ENCODE data around the gene GLYR1. TPM values are rescaled to one million over a fixed set of nuclear protein-coding genes. Genes with fewer than 3 reads are reported as not detected.

The GLYR1 gene
- polyA plus RNA-seq, 2 donors, result 34.3 to 35.6 TPM

GRCh38 chr16:4890686-4891085 is 43.6 kb upstream of the GLYR1 start:
- H3K27ac ChIP-seq (ENCODE audit: low read depth in 2 of 2, low read length in 1 of 2), result no peak overlapping the region

GRCh38 chr16:4890026-4890425 is 42.9 kb upstream of the GLYR1 start:
- WGBS, 2 donors, result 84 to 93% methylated on average over 11 of the region's 11 CpGs

More at GRCh38 chr16:4890686-4891085, 43.6 kb upstream of the GLYR1 start:
- Histone ChIP-seq H3K4me3 (ENCODE audit: low read depth in 1 of 2, low read length in 2 of 2) (no peak overlapping the region), H3K36me3 (ENCODE audit: control insufficient read depth in 2 of 2, insufficient read depth in 2 of 2, low read length in 1 of 2) (peaks cover 38 to 75% of the 10 kb centered on the region in 2 donors), H3K27me3 (ENCODE audit: control insufficient read depth in 1 of 2, insufficient read depth in 2 of 2, low read length in 2 of 2) (no peaks in the 10 kb centered on the region), H3K9me3 (ENCODE audit: control insufficient read depth in 2 of 2, insufficient read depth in 1 of 2, low read depth in 1 of 2, low read length in 1 of 2) (no peaks in the 10 kb centered on the region), H3K4me1 (ENCODE audit: control insufficient read depth in 2 of 2, insufficient read depth in 2 of 2, low read length in 1 of 2) (no peaks in the 10 kb centered on the region)
- 93 to 96% methylated on average over 16 of the region's 16 CpGs for WGBS, 2 donors

GRCh38 chr16:4888428-4889135 is 41.5 kb upstream of the GLYR1 start:
- H3K36me3 ChIP-seq (ENCODE audit: control insufficient read depth in 2 of 2, insufficient read depth in 2 of 2, low read length in 1 of 2), result peaks cover 46 to 75% of the 10 kb centered on the region in 2 donors
- H3K27me3 ChIP-seq (ENCODE audit: control insufficient read depth in 1 of 2, insufficient read depth in 2 of 2, low read length in 2 of 2), result no peaks in the 10 kb centered on the region
- WGBS, 2 donors, result 77 to 85% methylated on average over 9 of the region's 9 CpGs
- H3K27ac ChIP-seq (ENCODE audit: low read depth in 2 of 2, low read length in 1 of 2), result no peak overlapping the region
- H3K9me3 ChIP-seq (ENCODE audit: control insufficient read depth in 2 of 2, insufficient read depth in 1 of 2, low read depth in 1 of 2, low read length in 1 of 2), result peaks cover 0 to 3% of the 10 kb centered on the region in 2 donors
- H3K4me1 ChIP-seq (ENCODE audit: control insufficient read depth in 2 of 2, insufficient read depth in 2 of 2, low read length in 1 of 2), result no peaks in the 10 kb centered on the region
- no peak overlapping the region for H3K4me3 ChIP-seq (ENCODE audit: low read depth in 1 of 2, low read length in 2 of 2)

More at GRCh38 chr16:4890026-4890425, 42.9 kb upstream of the GLYR1 start:
- Histone ChIP-seq H3K27me3 (ENCODE audit: control insufficient read depth in 1 of 2, insufficient read depth in 2 of 2, low read length in 2 of 2) (no peaks in the 10 kb centered on the region), H3K9me3 (ENCODE audit: control insufficient read depth in 2 of 2, insufficient read depth in 1 of 2, low read depth in 1 of 2, low read length in 1 of 2) (no peaks in the 10 kb centered on the region), H3K4me1 (ENCODE audit: control insufficient read depth in 2 of 2, insufficient read depth in 2 of 2, low read length in 1 of 2) (no peaks in the 10 kb centered on the region), H3K36me3 (ENCODE audit: control insufficient read depth in 2 of 2, insufficient read depth in 2 of 2, low read length in 1 of 2) (peaks cover 39 to 75% of the 10 kb centered on the region in 2 donors), H3K4me3 (ENCODE audit: low read depth in 1 of 2, low read length in 2 of 2) (no peak overlapping the region), H3K27ac (ENCODE audit: low read depth in 2 of 2, low read length in 1 of 2) (no peak overlapping the region)

- H3K27ac ChIP-seq (ENCODE audit: low read depth in 2 of 2, low read length in 1 of 2), result no peak overlapping the region
- peaks cover 47 to 73% of the 10 kb centered on the region in 2 donors for H3K36me3 ChIP-seq (ENCODE audit: control insufficient read depth in 2 of 2, insufficient read depth in 2 of 2, low read length in 1 of 2)
- no peak overlapping the region for H3K4me3 ChIP-seq (ENCODE audit: low read depth in 1 of 2, low read length in 2 of 2)
- H3K27me3 ChIP-seq (ENCODE audit: control insufficient read depth in 1 of 2, insufficient read depth in 2 of 2, low read length in 2 of 2), result no peaks in the 10 kb centered on the region
- H3K9me3 ChIP-seq (ENCODE audit: control insufficient read depth in 2 of 2, insufficient read depth in 1 of 2, low read depth in 1 of 2, low read length in 1 of 2), result peaks cover 0 to 3% of the 10 kb centered on the region in 2 donors
- 97 to 98% methylated on average over 5 of the region's 5 CpGs for WGBS, 2 donors
- no peaks in the 10 kb centered on the region for H3K4me1 ChIP-seq (ENCODE audit: control insufficient read depth in 2 of 2, insufficient read depth in 2 of 2, low read length in 1 of 2)
These were observed 39.1 kb upstream of the GLYR1 start for GRCh38 chr16:4886151-4886550.

- Histone ChIP-seq H3K27ac (ENCODE audit: low read depth in 2 of 2, low read length in 1 of 2) (no peak overlapping the region), H3K4me1 (ENCODE audit: control insufficient read depth in 2 of 2, insufficient read depth in 2 of 2, low read length in 1 of 2) (no peaks in the 10 kb centered on the region), H3K4me3 (ENCODE audit: low read depth in 1 of 2, low read length in 2 of 2) (no peak overlapping the region), H3K27me3 (ENCODE audit: control insufficient read depth in 1 of 2, insufficient read depth in 2 of 2, low read length in 2 of 2) (no peaks in the 10 kb centered on the region), H3K9me3 (ENCODE audit: control insufficient read depth in 2 of 2, insufficient read depth in 1 of 2, low read depth in 1 of 2, low read length in 1 of 2) (peaks cover 0 to 3% of the 10 kb centered on the region in 2 donors), H3K36me3 (ENCODE audit: control insufficient read depth in 2 of 2, insufficient read depth in 2 of 2, low read length in 1 of 2) (peaks cover 47 to 73% of the 10 kb centered on the region in 2 donors)
- 94 to 95% methylated on average over 45 of the region's 45 CpGs for WGBS, 2 donors
These were observed 38.1 kb upstream of the GLYR1 start for GRCh38 chr16:4884972-4885874.

GRCh38 chr16:4884209-4884608 is 37.1 kb upstream of the GLYR1 start:
- no peaks in the 10 kb centered on the region for H3K4me1 ChIP-seq (ENCODE audit: control insufficient read depth in 2 of 2, insufficient read depth in 2 of 2, low read length in 1 of 2)
- no peak overlapping the region for H3K27ac ChIP-seq (ENCODE audit: low read depth in 2 of 2, low read length in 1 of 2)
- no peak overlapping the region for H3K4me3 ChIP-seq (ENCODE audit: low read depth in 1 of 2, low read length in 2 of 2)
- H3K36me3 ChIP-seq (ENCODE audit: control insufficient read depth in 2 of 2, insufficient read depth in 2 of 2, low read length in 1 of 2), result peaks cover 48 to 75% of the 10 kb centered on the region in 2 donors
- H3K27me3 ChIP-seq (ENCODE audit: control insufficient read depth in 1 of 2, insufficient read depth in 2 of 2, low read length in 2 of 2), result no peaks in the 10 kb centered on the region
- 93 to 96% methylated on average over 34 of the region's 34 CpGs for WGBS, 2 donors
- H3K9me3 ChIP-seq (ENCODE audit: control insufficient read depth in 2 of 2, insufficient read depth in 1 of 2, low read depth in 1 of 2, low read length in 1 of 2), result peaks cover 0 to 3% of the 10 kb centered on the region in 2 donors

GRCh38 chr16:4883501-4883900 is 36.4 kb upstream of the GLYR1 start:
- no peak overlapping the region for H3K4me3 ChIP-seq (ENCODE audit: low read depth in 1 of 2, low read length in 2 of 2)
- H3K27me3 ChIP-seq (ENCODE audit: control insufficient read depth in 1 of 2, insufficient read depth in 2 of 2, low read length in 2 of 2), result no peaks in the 10 kb centered on the region
- no peaks in the 10 kb centered on the region for H3K4me1 ChIP-seq (ENCODE audit: control insufficient read depth in 2 of 2, insufficient read depth in 2 of 2, low read length in 1 of 2)
- H3K27ac ChIP-seq (ENCODE audit: low read depth in 2 of 2, low read length in 1 of 2), result no peak overlapping the region
- H3K9me3 ChIP-seq (ENCODE audit: control insufficient read depth in 2 of 2, insufficient read depth in 1 of 2, low read depth in 1 of 2, low read length in 1 of 2), result peaks cover 0 to 3% of the 10 kb centered on the region in 2 donors
- 94 to 96% methylated on average over 25 of the region's 25 CpGs for WGBS, 2 donors
- peaks cover 48 to 78% of the 10 kb centered on the region in 2 donors for H3K36me3 ChIP-seq (ENCODE audit: control insufficient read depth in 2 of 2, insufficient read depth in 2 of 2, low read length in 1 of 2)

GRCh38 chr16:4882633-4883285 is 35.7 kb upstream of the GLYR1 start:
- Histone ChIP-seq H3K4me1 (ENCODE audit: control insufficient read depth in 2 of 2, insufficient read depth in 2 of 2, low read length in 1 of 2) (no peaks in the 10 kb centered on the region), H3K27ac (ENCODE audit: low read depth in 2 of 2, low read length in 1 of 2) (peak overlapping the region in 1 of 2 donors; percentile 19), H3K36me3 (ENCODE audit: control insufficient read depth in 2 of 2, insufficient read depth in 2 of 2, low read length in 1 of 2) (peaks cover 50 to 78% of the 10 kb centered on the region in 2 donors), H3K9me3 (ENCODE audit: control insufficient read depth in 2 of 2, insufficient read depth in 1 of 2, low read depth in 1 of 2, low read length in 1 of 2) (peaks cover 0 to 3% of the 10 kb centered on the region in 2 donors), H3K27me3 (ENCODE audit: control insufficient read depth in 1 of 2, insufficient read depth in 2 of 2, low read length in 2 of 2) (no peaks in the 10 kb centered on the region), H3K4me3 (ENCODE audit: low read depth in 1 of 2, low read length in 2 of 2) (no peak overlapping the region)
- 69 to 72% methylated on average over 11 of the region's 11 CpGs for WGBS, 2 donors

GRCh38 chr16:4882000-4882632 is 35.0 kb upstream of the GLYR1 start:
- H3K4me1 ChIP-seq (ENCODE audit: control insufficient read depth in 2 of 2, insufficient read depth in 2 of 2, low read length in 1 of 2), result no peaks in the 10 kb centered on the region
- no peak overlapping the region for H3K27ac ChIP-seq (ENCODE audit: low read depth in 2 of 2, low read length in 1 of 2)
- 70 to 76% methylated on average over 14 of the region's 14 CpGs for WGBS, 2 donors
- no peaks in the 10 kb centered on the region for H3K27me3 ChIP-seq (ENCODE audit: control insufficient read depth in 1 of 2, insufficient read depth in 2 of 2, low read length in 2 of 2)
- no peak overlapping the region for H3K4me3 ChIP-seq (ENCODE audit: low read depth in 1 of 2, low read length in 2 of 2)
- peaks cover 44 to 76% of the 10 kb centered on the region in 2 donors for H3K36me3 ChIP-seq (ENCODE audit: control insufficient read depth in 2 of 2, insufficient read depth in 2 of 2, low read length in 1 of 2)
- peaks cover 0 to 3% of the 10 kb centered on the region in 2 donors for H3K9me3 ChIP-seq (ENCODE audit: control insufficient read depth in 2 of 2, insufficient read depth in 1 of 2, low read depth in 1 of 2, low read length in 1 of 2)
